GM21825 (cell line): Measurements from ENCODE around the gene SPACDR.
A peak's percentile ranks its signal among the peaks of the same experiment; 100 is the strongest.

Experiments
- ATAC-seq: cut with Tn5 transposase; IDR thresholded peaks from one replicate; pipeline ENCODE4 v1.9.1; 2021; ENCODE audit warnings: mild to moderate bottlenecking, moderate library complexity; ENCODE audit not compliant: unreplicated experiment

The SPACDR gene

GRCh38 chr7:100437150-100438100 lies 26.6 kb downstream of the SPACDR start:
- no peak for ATAC-seq

- peak; percentile 27 for ATAC-seq
Measured at GRCh38 chr7:100435401-100436304, 28.4 kb downstream of the SPACDR start.

- ATAC-seq, result no peak
Measured at GRCh38 chr7:100434297-100435144, 29.5 kb downstream of the SPACDR start.

GRCh38 chr7:100433592-100434296 lies 30.3 kb downstream of the SPACDR start:
- ATAC-seq, result no peak

- no peak for ATAC-seq
Measured at GRCh38 chr7:100433276-100433591, 30.8 kb downstream of the SPACDR start.

DNA sequence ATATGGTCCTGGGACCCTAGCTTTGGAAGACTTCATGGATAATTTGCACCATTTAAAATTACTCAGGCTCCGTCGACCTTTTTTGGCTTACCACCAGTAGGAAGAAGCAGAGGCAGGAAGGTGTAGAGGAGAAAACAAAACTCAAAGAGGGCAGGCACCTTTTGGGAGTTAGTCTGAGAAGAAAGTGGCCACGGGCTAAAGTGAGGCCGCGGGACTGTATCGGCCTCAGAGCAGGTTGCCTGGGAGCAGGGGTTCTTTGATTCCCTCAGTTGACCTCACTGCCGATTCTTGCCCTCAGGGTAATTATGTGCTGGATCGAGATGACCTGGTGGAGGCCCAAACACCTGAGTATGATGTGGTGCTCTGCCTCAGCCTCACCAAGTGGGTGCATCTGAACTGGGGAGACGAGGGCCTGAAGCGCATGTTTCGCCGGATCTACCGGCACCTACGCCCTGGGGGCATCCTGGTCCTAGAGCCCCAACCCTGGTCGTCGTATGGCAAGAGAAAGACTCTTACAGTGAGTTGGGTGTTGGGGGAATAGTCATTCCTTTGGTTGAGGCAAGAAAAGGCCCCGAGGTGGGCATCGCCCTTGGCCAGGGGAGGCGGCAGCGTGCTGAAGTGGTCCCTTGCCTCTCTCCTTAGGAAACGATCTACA lies 31.3 kb downstream of the SPACDR start:
- no peak for ATAC-seq

DNA sequence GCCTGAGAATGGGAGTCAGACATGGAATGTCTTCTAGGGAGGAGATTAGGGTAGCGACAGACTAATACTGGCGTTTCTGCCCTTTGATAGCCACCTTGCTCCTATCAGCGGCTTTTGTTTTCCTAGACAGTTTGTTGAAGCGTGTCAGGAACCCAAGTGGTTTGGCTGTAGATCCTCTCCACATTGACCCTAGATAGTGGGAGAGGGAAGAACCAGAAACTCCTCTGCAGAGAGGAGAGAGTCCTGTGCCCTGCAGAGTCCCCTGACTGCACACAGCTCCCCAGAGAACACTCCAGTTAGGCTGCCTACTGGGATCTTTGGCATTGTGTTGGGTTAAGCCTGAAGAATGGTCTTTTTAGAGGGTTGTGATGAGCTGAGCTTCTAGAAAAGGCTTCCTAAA lies 32.0 kb downstream of the SPACDR start:
- no peak for ATAC-seq

DNA sequence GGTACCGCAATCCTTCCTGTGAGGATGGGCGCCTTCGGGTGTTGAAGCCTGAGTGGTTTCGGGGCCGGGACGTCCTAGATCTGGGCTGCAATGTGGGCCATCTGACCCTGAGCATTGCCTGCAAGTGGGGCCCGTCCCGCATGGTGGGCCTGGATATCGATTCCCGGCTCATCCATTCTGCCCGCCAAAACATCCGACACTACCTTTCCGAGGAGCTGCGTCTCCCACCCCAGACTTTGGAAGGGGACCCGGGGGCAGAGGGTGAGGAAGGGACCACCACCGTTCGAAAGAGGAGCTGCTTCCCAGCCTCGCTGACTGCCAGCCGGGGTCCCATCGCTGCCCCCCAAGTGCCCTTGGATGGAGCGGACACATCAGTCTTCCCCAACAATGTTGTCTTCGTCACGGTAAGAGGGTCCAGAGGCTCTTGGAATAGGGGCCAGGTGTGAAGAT lies 32.7 kb downstream of the SPACDR start:
- ATAC-seq, result no peak

DNA sequence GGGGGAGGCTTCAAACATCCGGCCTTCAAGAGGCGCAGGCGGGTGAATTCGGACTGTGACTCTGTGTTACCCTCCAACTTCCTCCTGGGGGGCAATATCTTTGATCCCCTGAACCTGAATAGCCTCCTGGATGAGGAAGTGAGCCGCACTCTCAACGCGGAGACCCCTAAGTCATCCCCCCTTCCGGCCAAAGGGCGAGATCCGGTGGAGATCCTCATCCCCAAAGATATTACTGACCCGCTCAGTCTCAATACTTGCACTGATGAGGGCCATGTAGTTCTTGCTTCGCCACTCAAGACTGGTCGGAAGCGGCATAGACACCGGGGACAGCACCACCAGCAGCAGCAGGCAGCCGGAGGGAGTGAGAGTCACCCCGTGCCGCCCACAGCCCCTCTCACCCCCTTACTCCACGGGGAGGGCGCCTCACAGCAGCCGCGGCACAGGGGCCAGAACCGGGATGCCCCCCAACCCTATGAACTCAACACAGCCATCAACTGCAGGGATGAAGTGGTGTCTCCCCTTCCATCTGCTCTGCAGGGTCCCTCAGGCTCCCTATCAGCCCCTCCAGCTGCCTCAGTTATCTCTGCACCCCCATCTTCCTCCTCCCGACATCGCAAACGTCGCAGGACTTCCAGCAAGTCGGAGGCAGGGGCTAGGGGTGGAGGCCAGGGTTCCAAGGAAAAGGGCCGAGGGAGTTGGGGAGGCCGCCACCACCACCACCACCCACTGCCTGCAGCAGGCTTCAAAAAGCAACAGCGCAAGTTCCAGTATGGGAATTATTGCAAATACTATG lies 33.4 kb downstream of the SPACDR start:
- peak; percentile 2 for ATAC-seq

- ATAC-seq, result peak; percentile 33
Measured at GRCh38 chr7:100429637-100430492, 34.2 kb downstream of the SPACDR start, which contains the start of gene MEPCE. Gene MEPCE, plus strand, starts transcription at chr7:100429831. Its CDS starts 188 bp downstream, at chr7:100430019.

GRCh38 chr7:100428967-100429636 lies 35.0 kb downstream of the SPACDR start:
- peak; percentile 49 for ATAC-seq

GRCh38 chr7:100428199-100428966 lies 35.7 kb downstream of the SPACDR start, which contains the start of gene ZCWPW1:
Gene ZCWPW1, minus strand, starts transcription at chr7:100428703. Its CDS starts 8,054 bp downstream, at chr7:100420649.
- ATAC-seq, result peak; percentile 35

DNA sequence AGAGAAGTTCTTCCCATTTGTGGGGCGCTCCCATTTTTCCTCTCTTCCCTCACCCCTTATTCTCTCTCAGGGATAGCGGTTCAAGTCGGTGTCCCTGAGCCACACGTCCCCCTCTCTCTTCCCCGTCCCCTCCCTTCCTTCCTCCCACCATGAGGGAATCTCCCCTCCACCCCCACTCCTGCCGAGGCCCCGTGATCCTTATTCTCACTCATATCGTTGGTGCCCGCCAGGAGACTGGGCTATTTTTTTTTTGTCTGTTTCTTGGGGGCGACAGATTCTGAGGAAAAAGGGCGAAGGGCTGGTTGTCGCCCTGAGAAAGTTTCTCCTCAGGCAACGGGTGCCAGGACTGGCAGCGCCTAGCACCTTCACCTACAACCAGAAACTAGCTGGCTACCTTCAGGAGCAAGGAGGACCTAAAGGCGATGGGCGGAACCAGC lies 36.3 kb downstream of the SPACDR start:
- ATAC-seq, result no peak

- ATAC-seq, result no peak
Measured at GRCh38 chr7:100426516-100426915, 37.5 kb downstream of the SPACDR start.

- ATAC-seq, result no peak
Measured at GRCh38 chr7:100425347-100425746, 38.7 kb downstream of the SPACDR start.

DNA sequence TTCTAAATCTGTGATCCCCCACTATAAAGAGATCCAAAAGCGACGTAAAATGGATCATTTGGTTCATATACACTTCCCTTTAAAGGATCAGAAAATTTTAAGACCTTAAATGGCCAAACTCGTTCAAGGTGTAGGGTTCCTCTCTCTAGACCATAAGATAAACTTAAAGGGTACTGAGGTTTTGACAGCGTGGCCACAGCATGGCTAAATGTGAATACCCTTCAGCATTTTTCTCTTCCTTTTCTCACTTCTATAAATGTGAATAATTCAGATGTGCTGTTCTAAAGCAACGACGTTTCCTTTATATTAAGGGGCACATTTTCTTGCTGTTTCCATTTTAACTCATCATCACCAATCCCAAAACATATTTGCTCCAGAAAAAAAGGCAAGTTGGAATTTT lies 40.7 kb downstream of the SPACDR start:
- ATAC-seq, result no peak
